Epidermal melanocyte (primary cell): ENCODE data around the gene IAH1.
A peak's percentile ranks its signal among the peaks of the same experiment; 100 is the strongest.

Experiments used
- DNase-seq: peaks from one replicate; pipeline ENCODE4 v3.0.0; 2011; ENCODE audit warnings: low spot score; ENCODE audit not compliant: insufficient read length

IAH1 gene

DNA sequence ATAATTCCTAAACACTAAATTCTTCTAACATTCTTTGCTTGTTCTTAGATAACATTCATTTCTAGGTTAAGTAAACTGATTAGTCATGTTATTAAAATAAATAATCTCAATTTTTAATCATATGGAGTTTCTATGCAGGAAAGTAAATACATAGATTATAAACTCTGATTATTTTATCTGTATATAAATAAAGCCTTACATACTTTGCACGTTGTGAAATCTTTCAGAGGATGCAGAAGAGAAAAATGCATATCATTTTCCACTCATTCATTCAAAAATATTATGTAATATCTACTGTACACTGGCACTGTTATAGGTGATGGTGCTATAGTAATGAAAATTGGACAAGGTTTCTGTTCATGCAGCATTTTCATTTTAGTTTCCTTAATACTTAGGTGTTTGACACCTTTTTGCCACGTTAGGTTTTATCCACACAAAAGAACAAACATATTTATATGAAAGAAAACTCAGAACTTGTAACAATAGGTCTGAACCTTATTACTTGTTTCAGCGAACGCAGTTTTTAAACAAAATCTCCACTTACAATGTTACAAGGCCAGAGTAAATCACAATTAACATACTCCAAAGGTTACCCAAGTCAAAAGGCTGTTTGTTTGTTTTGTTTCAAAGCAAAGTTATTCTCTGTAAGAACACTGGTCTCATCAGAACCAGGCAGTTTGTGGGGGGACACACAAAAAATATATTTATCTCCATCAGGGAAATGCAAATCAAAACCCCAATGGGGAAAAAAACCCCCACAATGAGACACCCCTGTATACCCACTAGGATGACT is 53.8 kb downstream of the IAH1 start:
- DNase-seq: no peak

DNA sequence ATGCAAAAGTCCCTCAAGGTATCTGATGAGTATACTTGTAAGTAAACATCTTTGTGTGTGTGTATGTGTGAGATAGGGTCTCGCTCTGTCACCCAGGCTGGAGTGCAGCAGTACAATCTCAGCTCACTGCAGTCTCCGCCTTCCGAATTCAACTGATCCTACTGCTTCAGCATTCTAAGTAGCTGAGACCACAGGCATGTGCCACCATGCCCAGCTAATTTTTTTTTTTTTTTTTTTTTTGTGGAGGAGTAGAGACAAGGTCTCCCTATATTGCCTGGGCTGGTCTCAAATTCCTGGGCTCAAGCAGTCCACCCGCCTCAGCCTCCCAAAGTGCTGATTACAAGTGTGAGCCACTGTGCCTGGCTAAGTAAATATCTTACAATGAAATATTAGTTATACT is 58.1 kb downstream of the IAH1 start:
- no peak for DNase-seq

DNA sequence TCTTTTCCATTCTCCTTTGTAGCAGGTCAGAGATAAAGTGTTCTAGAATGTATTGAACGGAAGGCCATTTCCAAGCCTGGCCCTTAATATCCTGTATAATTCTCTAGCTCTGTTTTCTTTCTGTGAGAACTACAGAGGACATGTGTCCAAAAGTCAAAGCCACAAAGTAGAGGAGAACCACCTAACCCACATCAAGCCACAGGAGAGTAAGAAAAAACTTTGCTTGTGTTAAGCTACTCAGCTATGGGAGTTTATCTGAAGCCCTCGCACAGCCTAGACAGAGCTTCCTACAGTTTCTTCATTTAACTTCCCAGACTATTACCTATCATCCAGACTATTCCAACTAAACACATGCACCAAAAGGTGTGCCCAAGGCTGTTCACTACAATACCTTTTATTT is 59.3 kb downstream of the IAH1 start:
- DNase-seq: no peak

DNA sequence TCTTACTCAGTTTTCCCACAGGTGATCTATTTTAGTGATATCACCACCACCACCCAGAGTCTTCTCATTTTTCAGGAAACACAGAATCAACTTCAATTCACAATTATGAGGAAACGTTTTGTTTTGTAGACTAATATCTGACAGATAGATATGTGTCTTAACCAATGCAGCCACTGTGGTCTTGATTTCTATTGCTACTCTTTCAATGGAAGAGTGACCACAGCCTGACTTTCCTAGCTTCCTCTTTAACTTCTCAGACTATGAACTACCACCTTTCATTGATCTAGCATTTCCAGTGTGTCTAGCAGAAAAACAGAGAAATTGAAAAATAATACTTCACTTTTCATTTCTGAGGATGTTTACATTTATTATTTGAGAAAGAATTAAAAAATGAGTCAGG is 60.8 kb downstream of the IAH1 start:
- no peak for DNase-seq

GRCh38 chr2:9536504-9536903 is 62.2 kb downstream of the IAH1 start:
- no peak for DNase-seq

GRCh38 chr2:9538000-9538507 is 63.7 kb downstream of the IAH1 start:
- peak; percentile 67 for DNase-seq
